NOMO-1 treated with DMSO at 0.1 percent for 48 hours (cell line): Measurements from ENCODE around the gene TEX14.

Source experiments
- DNase-seq: peaks from one replicate; lab custom pipeline; 2025; ENCODE audit not compliant: unreplicated experiment; lab: John Stamatoyannopoulos, UW

The TEX14 gene

GRCh38 chr17:58530655-58531054, 161.2 kb downstream of the TEX14 start:
- no peak for DNase-seq

- DNase-seq: no peak
Measured at GRCh38 chr17:58529275-58529674, 162.6 kb downstream of the TEX14 start.

GRCh38 chr17:58528443-58528842, 163.4 kb downstream of the TEX14 start:
- no peak for DNase-seq

GRCh38 chr17:58527949-58528348, 163.9 kb downstream of the TEX14 start:
- DNase-seq: no peak

- peak; percentile 6 for DNase-seq
Measured at GRCh38 chr17:58527306-58527705, 164.5 kb downstream of the TEX14 start.

- DNase-seq: no peak
Measured at GRCh38 chr17:58525239-58525638, 166.6 kb downstream of the TEX14 start.

GRCh38 chr17:58521680-58522079, 170.2 kb downstream of the TEX14 start:
- peak; percentile 27 for DNase-seq

GRCh38 chr17:58520843-58521430, 170.9 kb downstream of the TEX14 start:
- DNase-seq: peak; percentile 21

- peak; percentile 100 for DNase-seq
Measured at GRCh38 chr17:58517928-58518609, 173.8 kb downstream of the TEX14 start.

- DNase-seq: no peak
Measured at GRCh38 chr17:58517378-58517927, 174.4 kb downstream of the TEX14 start.

GRCh38 chr17:58516644-58517377, 175.0 kb downstream of the TEX14 start:
- no peak for DNase-seq

GRCh38 chr17:58515286-58515685, 176.6 kb downstream of the TEX14 start:
- no peak for DNase-seq

GRCh38 chr17:58514770-58515157, 177.1 kb downstream of the TEX14 start:
- no peak for DNase-seq

- DNase-seq: peak; percentile 72
Measured at GRCh38 chr17:58513965-58514769, 177.7 kb downstream of the TEX14 start, which contains the start of gene MTMR4. Gene MTMR4 (minus strand): TSS chr17:58514638. CDS start chr17:58514407, 231 bp downstream.

GRCh38 chr17:58513267-58513964, 178.4 kb downstream of the TEX14 start:
- no peak for DNase-seq

- DNase-seq: no peak
Measured at GRCh38 chr17:58510075-58510474, 181.8 kb downstream of the TEX14 start.

GRCh38 chr17:58508341-58509067, 183.3 kb downstream of the TEX14 start:
- DNase-seq: no peak

GRCh38 chr17:58507123-58507634, 184.7 kb downstream of the TEX14 start:
- peak; percentile 74 for DNase-seq
